Fibroblast of skin of back (primary cell): ENCODE data around the gene OGA.

Source experiments
- DNase-seq: peaks from one replicate; pipeline ENCODE4 v3.0.0-alpha.2; 2013

Gene OGA

DNA sequence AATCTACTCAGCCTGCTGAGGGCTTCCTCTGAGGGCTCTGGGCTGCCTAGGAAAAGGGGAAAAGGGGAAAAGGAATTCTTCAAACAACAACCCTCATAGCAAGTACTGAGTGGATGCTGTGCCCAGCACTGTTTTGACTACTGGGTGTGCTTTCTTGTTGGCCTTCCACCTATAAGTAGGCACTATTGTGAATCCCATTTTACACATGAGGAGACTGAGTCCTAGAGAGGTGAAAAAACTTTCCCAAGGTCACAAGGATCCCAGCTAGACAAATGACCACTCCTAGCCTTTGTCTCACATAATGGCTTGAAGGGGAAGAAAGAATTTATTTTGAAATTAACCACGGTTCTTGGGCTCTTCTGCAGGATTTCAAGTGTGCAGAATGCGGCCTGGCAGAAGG, 59.4 kb downstream of the OGA start:
- DNase-seq: no peak

DNA sequence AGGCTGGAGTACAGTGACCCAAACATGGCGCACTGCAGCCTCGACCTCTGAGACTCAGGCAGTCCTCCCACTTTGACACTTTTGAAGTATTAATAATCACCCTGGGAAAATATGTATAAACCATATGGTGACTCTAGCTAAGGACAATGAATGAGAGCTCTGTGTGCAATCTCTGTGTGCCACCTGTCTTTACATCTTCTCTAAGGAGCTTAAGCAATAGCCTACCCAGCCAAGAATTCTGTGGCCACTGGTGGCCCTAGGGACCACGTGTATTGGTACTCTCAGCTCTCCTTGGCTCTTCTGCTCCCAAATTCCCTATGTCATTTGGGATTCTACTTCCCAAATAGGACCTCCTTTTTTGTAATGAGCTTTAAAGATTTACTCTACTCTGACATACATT, 66.0 kb downstream of the OGA start:
- no peak for DNase-seq

DNA sequence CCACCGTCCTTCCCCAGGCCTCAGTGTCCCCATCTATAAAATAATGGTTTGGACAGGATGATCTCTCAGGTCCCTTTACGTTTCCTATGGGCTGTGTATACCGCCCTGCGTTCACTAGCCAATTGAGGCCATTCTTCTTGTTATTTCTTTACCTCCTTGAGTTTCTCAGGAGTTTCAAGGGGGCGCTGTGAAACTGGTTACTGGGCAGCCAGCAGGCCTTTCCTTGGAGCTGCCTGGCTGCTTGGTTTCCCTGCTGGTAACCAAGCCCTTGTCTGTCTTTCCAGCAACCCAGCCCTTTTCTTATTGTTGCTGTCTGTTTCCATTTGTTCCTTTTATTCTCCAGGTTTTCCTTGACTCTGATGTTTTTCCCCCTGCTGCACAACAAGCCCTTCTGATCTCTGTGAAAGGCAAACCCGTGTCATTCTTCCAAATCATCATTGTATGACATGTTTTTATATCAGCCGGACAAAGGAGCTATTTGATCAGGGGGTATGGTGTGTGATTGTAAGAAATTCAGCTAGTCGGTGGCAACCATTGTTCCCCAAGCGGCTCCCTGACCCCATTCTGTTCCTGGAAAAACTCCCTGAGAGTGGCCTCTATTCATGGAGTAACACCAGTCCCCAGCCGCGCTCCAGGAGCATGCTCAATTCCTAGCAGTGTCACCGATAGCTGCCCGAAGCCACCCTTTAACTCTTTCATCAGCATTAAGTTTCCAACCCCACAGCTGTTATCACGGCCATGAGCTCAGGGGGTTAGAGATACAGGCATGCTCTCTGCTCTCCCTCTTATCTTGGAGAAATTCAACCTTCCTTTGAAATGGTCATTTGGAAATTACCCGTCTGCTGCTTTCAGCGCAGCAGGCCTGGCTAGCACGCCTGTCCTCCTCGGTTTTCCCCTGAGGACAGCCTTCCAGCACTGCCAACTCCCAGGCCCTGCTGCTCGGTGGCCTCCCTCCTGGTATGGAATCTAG, 68.9 kb downstream of the OGA start:
- DNase-seq: no peak

DNA sequence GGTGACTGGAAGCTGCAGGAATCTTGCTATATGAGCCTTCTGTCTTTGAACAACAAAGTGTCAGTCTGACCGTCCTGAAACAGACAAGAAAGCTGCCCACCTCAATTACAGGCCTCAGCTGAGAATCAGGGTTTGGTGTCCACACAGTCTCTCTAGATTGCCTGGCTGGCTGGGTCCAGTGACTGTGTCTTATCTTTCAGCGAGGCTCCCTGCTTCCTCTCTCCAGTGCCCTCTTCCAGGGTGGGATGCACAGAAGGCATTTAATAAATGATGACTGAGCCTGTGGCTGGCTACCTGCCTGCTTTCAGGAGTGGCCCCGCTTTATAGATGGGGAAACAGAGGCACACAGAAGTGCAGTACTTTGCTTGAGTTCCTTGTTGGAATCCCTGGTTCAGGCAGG, 69.7 kb downstream of the OGA start:
- DNase-seq: no peak

GRCh38 chr10:101745074-101745696, 73.1 kb downstream of the OGA start:
- peak; percentile 2 for DNase-seq

DNA sequence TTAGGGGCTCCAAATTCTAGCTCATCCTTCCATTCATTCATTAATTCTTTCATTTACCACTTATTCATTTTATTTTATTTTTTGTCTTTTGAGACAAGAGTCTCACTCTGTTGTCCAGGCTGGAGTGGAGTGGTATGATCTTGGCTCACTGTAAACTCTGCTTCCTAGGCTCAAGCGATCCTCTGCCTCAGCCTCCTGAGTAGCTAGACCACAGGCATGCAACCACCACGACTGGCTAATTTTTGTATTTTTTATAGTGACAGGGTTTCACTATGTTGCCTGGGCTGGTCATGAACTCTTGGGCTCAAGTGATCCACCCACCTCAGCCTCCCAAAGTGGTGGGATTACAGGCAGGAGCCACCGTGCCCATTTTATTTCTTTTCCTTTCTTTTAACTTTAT, 74.0 kb downstream of the OGA start:
- no peak for DNase-seq

- no peak for DNase-seq
Observed at GRCh38 chr10:101741938-101742337, 76.3 kb downstream of the OGA start.

DNA sequence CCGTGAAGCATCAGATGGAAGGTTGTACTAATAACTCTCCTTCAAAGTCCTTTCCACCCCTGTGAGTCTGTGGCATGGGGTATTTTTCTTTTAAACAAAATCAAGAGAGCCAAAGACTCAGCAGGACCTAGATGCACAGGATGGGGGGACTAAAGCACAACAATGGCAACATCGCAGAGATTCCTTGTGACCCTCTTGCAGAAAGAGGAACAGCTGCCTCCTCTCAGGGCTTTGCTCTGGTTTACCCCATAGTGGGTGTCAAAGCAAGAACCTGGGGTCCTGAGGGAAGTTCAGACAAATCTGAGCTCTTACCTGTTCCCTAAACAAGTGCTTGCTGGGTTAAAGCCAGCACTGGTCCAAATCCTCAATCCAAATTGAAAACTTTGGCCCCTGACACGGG, 81.6 kb downstream of the OGA start:
- DNase-seq: no peak
